BLaER1 treated with 17β-estradiol and CSF1 and Interleukin-3, amounts not matched to agents 10 nM and 100 nM (cell line): ENCODE results near the gene SLC35D2.

Experiments used
- H3K27ac ChIP-seq, 11 experiments: shearing (Covaris generic); formaldehyde crosslinking; 2 replicates each; pipeline ENCODE4 v1.8.1; 2022
- H3K27me3 ChIP-seq, 11 experiments: shearing (Covaris generic); formaldehyde crosslinking; 2 replicates each; pipeline ENCODE4 v1.8.1; 2022
- H3K36me3 ChIP-seq, 11 experiments: shearing (Covaris generic); formaldehyde crosslinking; 2 replicates each; pipeline ENCODE4 v1.8.1; 2022
- H3K4me1 ChIP-seq, 10 experiments: shearing (Covaris generic); formaldehyde crosslinking; 2 replicates each; pipeline ENCODE4 v1.8.1; 2022
- H3K4me2 ChIP-seq, 11 experiments: shearing (Covaris generic); formaldehyde crosslinking; 2 replicates each; pipeline ENCODE4 v1.8.1; 2022
- H3K4me3 ChIP-seq, 10 experiments: shearing (Covaris generic); formaldehyde crosslinking; 2 replicates each; pipeline ENCODE4 v1.8.1; 2022
- H3K9ac ChIP-seq, 11 experiments: shearing (Covaris generic); formaldehyde crosslinking; 2 replicates each; pipeline ENCODE4 v1.8.1; 2022
- H3K9me3 ChIP-seq, 11 experiments: shearing (Covaris generic); formaldehyde crosslinking; replicated peaks in 1 of 11; 2 replicates each; pipeline ENCODE4 v1.8.1; 2022
- H4K20me1 ChIP-seq, 11 experiments: shearing (Covaris generic); formaldehyde crosslinking; 2 replicates each; pipeline ENCODE4 v1.8.1; 2022
- Cebpa-rat ChIP-seq, 11 experiments: shearing (Covaris generic); IDR thresholded peaks; 2 replicates each; pipeline ENCODE4 v1.8.1; 2022

SLC35D2 gene

GRCh38 chr9:96411129-96411838 lies 27.8 kb upstream of the SLC35D2 start:
- Histone ChIP-seq H3K9me3 (peaks cover 0 to 7% (median 0%) of the 10 kb centered on the region in 11 experiments; a peak in 1 of 22 replicates), H4K20me1 (peaks cover 0 to 86% (median 74%) of the 10 kb centered on the region in 11 experiments; a peak in 16 of 22 replicates), H3K4me3 (no peak overlapping the region), H3K9ac (no peak overlapping the region), H3K27me3 (no peaks in the 10 kb centered on the region), H3K36me3 (peaks cover 0 to 76% (median 44%) of the 10 kb centered on the region in 11 experiments; a peak in 16 of 22 replicates), H3K4me1 (peaks cover 43 to 53% (median 47%) of the 10 kb centered on the region in 10 experiments), H3K4me2 (peak overlapping the region in 1 of 11 experiments; percentile 12; a peak in 1 of 22 replicates), H3K27ac (no peak overlapping the region)
- TF ChIP-seq Cebpa-rat (IDR thresholded peaks at IDR 0.05), result no peak

DNA sequence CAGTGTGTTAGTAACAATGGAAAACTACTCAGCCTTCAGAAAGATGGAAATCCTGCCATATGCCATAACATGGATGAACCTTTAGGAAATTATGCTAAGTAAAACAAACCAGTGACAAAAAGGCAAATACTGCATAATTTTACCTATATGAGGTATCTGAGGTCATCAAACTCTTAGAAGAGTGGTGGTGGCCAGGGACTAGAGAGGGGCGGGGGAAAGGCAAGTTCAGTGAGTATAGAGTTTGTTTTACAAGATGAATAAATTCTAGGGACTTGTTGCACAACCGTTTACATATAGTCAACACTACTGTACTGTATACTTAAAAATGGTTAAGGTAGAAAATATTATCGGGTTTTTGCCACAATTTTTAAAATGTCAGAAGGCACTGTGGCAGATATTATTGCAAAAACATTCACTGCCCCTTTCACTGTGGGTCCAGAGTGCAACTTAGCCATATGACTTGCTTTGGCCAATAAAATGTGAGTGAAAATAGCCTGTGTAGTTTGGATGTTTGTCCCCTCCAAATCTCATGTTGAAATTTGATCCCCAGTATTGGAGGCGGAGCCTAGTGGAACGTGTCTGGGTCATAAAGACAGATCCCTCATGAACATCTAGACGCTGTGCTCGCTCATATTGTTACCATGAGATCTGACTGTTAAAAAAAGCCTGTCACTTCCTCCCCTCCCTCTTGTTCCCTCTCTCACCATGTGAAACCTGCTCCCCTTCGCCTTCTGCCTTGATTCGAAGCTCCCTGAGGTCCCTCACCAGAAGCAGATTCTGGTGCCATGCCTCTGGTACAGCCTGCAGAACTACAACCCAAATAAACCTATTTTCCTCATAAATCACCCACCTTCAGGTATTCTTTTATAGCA lies 25.1 kb upstream of the SLC35D2 start:
- H3K9me3 ChIP-seq, result peaks cover 0 to 20% (median 7%) of the 10 kb centered on the region in 11 experiments; a peak in 9 of 22 replicates
- peaks cover 17 to 26% (median 22%) of the 10 kb centered on the region in 10 experiments for H3K4me1 ChIP-seq
- no peak overlapping the region; a peak in 1 of 22 replicates for H3K4me2 ChIP-seq
- peaks cover 0 to 64% (median 53%) of the 10 kb centered on the region in 11 experiments; a peak in 16 of 22 replicates for H4K20me1 ChIP-seq
- H3K4me3 ChIP-seq, result no peak overlapping the region
- no peak for TF ChIP-seq Cebpa-rat (IDR thresholded peaks at IDR 0.05)
- H3K27me3 ChIP-seq, result no peaks in the 10 kb centered on the region
- peaks cover 0 to 79% (median 50%) of the 10 kb centered on the region in 11 experiments; a peak in 16 of 22 replicates for H3K36me3 ChIP-seq
- no peak overlapping the region for H3K9ac ChIP-seq
- no peak overlapping the region for H3K27ac ChIP-seq

- H3K27me3 ChIP-seq, result no peaks in the 10 kb centered on the region
- H3K9me3 ChIP-seq, result peaks cover 14 to 46% (median 35%) of the 10 kb centered on the region in 11 experiments
- peaks cover 0 to 61% (median 28%) of the 10 kb centered on the region in 11 experiments; a peak in 12 of 22 replicates for H4K20me1 ChIP-seq
- 0 out of 22 replicates have a peak overlapping the region, but pooled peaks of 2 of the 11 experiments have one; percentile 52 to 58 for H3K27ac ChIP-seq
- peak overlapping the region in 6 of 11 experiments; percentile 39 to 79 (median 70); a peak in 7 of 22 replicates for H3K4me2 ChIP-seq
- TF ChIP-seq Cebpa-rat (IDR thresholded peaks at IDR 0.05), result no peak
- no peak overlapping the region for H3K4me3 ChIP-seq
- H3K9ac ChIP-seq, result no peak overlapping the region
- H3K36me3 ChIP-seq, result peaks cover 0 to 95% (median 50%) of the 10 kb centered on the region in 11 experiments; a peak in 18 of 22 replicates
- peaks cover 11 to 22% (median 18%) of the 10 kb centered on the region in 10 experiments; a peak in 19 of 20 replicates for H3K4me1 ChIP-seq
Measured at GRCh38 chr9:96400132-96400910, 16.8 kb upstream of the SLC35D2 start.

GRCh38 chr9:96399325-96399633 lies 15.8 kb upstream of the SLC35D2 start:
- peaks cover 0 to 69% (median 36%) of the 10 kb centered on the region in 11 experiments; a peak in 14 of 22 replicates for H4K20me1 ChIP-seq
- H3K4me2 ChIP-seq, result peak overlapping the region; percentile 26 to 79 (median 63)
- H3K9ac ChIP-seq, result peak overlapping the region in 8 of 11 experiments; percentile 0 to 53 (median 27); a peak in 10 of 22 replicates

DNA sequence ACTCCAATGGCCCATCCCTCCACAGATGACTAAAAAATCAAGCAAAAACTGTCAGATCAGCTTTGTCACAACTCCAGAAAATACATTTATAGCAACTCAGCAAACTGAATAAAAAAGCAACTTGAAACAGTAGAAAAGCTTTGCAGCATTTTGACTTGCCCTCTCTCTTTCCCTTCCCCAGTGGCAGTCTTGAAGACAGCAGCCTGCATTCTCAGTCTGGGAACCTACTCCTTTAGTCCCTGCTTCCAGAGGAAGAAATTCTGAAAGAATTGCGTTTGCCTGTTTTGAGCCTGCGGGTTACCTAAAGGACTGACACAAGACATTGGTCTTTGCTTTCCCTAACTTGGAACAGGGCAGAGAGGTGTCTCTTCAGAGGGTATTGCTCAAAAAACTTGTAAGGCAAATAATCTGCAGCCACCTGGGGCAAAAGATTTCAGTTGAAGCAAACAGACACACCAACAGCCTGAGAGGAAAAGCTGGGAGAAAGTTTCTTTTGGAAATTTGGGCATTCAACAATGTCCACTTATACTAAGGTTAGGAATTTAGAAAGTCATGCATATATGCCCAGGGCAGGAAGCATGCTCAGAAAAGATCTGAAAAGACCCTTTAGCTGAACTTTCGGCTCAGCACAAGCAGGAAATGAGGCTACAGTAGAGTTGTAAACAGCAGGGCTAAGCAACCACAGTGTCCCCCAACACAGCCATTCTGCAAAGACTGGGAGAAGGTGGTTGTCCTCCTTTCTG lies 15.2 kb upstream of the SLC35D2 start:
- peaks cover 0 to 72% (median 38%) of the 10 kb centered on the region in 11 experiments; a peak in 14 of 22 replicates for H4K20me1 ChIP-seq
- peak overlapping the region; percentile 26 to 79 (median 63) for H3K4me2 ChIP-seq
- no peak for TF ChIP-seq Cebpa-rat (IDR thresholded peaks at IDR 0.05)
- peak overlapping the region in 9 of 11 experiments; percentile 0 to 53 (median 21); a peak in 13 of 22 replicates for H3K9ac ChIP-seq
- peaks cover 0 to 95% (median 57%) of the 10 kb centered on the region in 11 experiments; a peak in 19 of 22 replicates for H3K36me3 ChIP-seq
- peak overlapping the region in 8 of 11 experiments; percentile 24 to 58 (median 46); a peak in 17 of 22 replicates for H3K27ac ChIP-seq
- H3K4me3 ChIP-seq, result 0 out of 20 replicates have a peak overlapping the region, but pooled peaks of 1 of the 10 experiments have one; percentile 3
- H3K9me3 ChIP-seq, result peaks cover 13 to 36% (median 27%) of the 10 kb centered on the region in 11 experiments
- H3K27me3 ChIP-seq, result no peaks in the 10 kb centered on the region
- peaks cover 11 to 22% (median 18%) of the 10 kb centered on the region in 10 experiments; a peak in 19 of 20 replicates for H3K4me1 ChIP-seq

More at GRCh38 chr9:96399325-96399633, 15.8 kb upstream of the SLC35D2 start:
- peak overlapping the region in 8 of 11 experiments; percentile 24 to 58 (median 46); a peak in 16 of 22 replicates for H3K27ac ChIP-seq
- H3K4me1 ChIP-seq, result peaks cover 11 to 22% (median 18%) of the 10 kb centered on the region in 10 experiments; a peak in 19 of 20 replicates
- H3K36me3 ChIP-seq, result peaks cover 0 to 95% (median 52%) of the 10 kb centered on the region in 11 experiments; a peak in 19 of 22 replicates
- no peaks in the 10 kb centered on the region for H3K27me3 ChIP-seq
- H3K9me3 ChIP-seq, result peaks cover 14 to 42% (median 31%) of the 10 kb centered on the region in 11 experiments
- 0 out of 20 replicates have a peak overlapping the region, but pooled peaks of 1 of the 10 experiments have one; percentile 3 for H3K4me3 ChIP-seq
- no peak for TF ChIP-seq Cebpa-rat (IDR thresholded peaks at IDR 0.05)

- no peak overlapping the region for H3K4me3 ChIP-seq
- no peak overlapping the region for H3K9ac ChIP-seq
- no peaks in the 10 kb centered on the region for H3K27me3 ChIP-seq
- H3K4me1 ChIP-seq, result peaks cover 11 to 22% (median 18%) of the 10 kb centered on the region in 10 experiments; a peak in 19 of 20 replicates
- no peak for TF ChIP-seq Cebpa-rat (IDR thresholded peaks at IDR 0.05)
- H4K20me1 ChIP-seq, result peaks cover 0 to 74% (median 40%) of the 10 kb centered on the region in 11 experiments; a peak in 14 of 22 replicates
- H3K9me3 ChIP-seq, result peaks cover 5 to 11% (median 7%) of the 10 kb centered on the region in 11 experiments
- no peak overlapping the region for H3K4me2 ChIP-seq
- H3K36me3 ChIP-seq, result peaks cover 0 to 96% (median 70%) of the 10 kb centered on the region in 11 experiments; a peak in 20 of 22 replicates
- H3K27ac ChIP-seq, result no peak overlapping the region
Measured at GRCh38 chr9:96395964-96396363, 12.5 kb upstream of the SLC35D2 start.

GRCh38 chr9:96394832-96395496 lies 11.5 kb upstream of the SLC35D2 start:
- Histone ChIP-seq H3K4me1 (peaks cover 11 to 18% (median 14%) of the 10 kb centered on the region in 10 experiments; a peak in 19 of 20 replicates), H3K4me2 (no peak overlapping the region), H3K27ac (no peak overlapping the region), H3K9me3 (0 out of 22 replicates have a peak, but pooled peaks cover 0 to under 1% (median 0%) of the 10 kb centered on the region in 11 experiments), H3K27me3 (no peaks in the 10 kb centered on the region), H3K36me3 (peaks cover 0 to 96% (median 77%) of the 10 kb centered on the region in 11 experiments; a peak in 20 of 22 replicates), H3K4me3 (no peak overlapping the region), H3K9ac (no peak overlapping the region), H4K20me1 (peaks cover 0 to 69% (median 38%) of the 10 kb centered on the region in 11 experiments; a peak in 14 of 22 replicates)
- no peak for TF ChIP-seq Cebpa-rat (IDR thresholded peaks at IDR 0.05)
